CD4-positive, alpha-beta T cell treated with Interleukin-10 for 1 hour (primary cell): Measurements from ENCODE around the gene STXBP6.
"Not testable (repeated sequence)": the region's sequence is repeated elsewhere in the genome, so short reads cannot be mapped to it uniquely, and the experiment has no call there.

Experiments used
- DNase-seq: peaks from one replicate; pipeline ENCODE4 v3.0.0-alpha.2; 2020

STXBP6 gene

DNA sequence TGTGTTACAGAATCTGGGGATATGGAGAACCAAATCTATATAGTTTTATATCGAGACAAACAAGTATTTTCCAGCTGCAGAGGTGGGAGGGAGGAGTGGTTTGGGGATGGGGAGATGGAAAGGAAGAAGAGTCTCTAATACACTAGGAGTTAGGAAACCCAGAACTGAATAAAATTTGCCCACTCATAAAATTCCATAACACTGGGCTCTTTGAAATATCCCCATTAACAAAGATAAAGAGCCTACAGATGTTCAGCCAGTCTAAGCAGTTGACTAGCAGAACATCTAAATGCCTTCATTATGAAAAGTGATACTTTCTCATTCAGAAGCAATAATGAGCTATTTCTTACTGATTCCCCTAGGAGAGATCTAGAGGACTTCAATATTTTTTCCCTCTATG is 264.2 kb downstream of the STXBP6 start:
- DNase-seq = no peak

- no peak for DNase-seq
Observed at GRCh38 chr14:24784981-24785380, 265.0 kb downstream of the STXBP6 start.

DNA sequence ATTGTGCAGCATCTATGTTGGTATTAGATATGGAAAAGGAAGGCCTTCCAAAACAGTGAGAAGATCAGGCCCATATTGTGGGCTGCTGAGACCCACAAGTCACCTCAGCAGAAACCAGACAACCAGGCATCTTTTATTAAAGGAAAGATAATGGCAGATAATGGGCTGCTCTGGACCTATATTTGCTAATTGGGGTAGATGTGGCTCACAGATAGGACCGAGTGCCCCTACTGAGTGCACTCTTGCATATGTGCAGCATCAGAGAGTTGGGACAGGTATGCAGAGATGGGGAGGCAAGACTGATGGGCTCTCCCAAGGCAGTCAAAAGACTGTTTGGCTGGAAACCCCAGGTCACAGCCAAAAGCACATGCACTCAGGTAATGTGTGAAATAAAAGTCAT is 266.2 kb downstream of the STXBP6 start:
- DNase-seq = no peak

DNA sequence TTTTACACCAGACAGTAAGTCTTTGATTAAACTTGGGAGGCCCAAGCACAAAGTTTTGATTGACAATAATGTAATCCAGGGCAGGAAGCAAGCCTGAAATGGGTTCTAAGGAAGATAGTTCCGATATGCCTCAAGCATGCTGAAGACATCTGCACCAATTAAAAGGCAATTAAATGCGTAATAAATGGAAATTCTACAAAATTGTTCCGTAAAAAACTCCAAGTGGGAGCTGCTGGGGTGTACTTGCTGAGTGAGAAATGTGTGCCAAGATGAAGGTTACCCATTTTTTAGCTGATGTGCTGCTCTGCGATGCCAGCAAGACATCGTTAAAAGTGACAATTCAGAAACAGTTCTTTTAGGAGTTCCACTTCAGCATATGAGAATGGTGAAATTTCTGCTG is 269.7 kb downstream of the STXBP6 start:
- no peak for DNase-seq

DNA sequence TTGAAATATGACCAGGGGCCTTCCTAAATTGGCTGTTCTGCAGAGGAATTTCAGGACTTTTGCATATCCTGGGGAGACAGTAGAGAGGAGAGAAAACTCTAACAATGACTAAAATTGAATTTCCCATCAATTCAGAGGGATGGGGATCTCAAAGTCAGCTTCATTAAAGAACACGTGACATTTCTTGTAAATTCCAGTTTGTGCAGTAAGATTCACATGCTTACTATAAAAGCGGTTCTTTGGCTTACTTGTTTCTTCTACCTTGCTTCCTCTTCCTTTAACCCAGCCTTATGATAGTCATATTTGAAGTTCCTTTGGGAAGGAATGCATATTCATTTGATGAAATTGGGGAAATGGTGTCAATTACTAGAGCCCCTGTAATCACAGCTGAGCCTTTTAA is 272.3 kb downstream of the STXBP6 start:
- DNase-seq = no peak

GRCh38 chr14:24775950-24776349 is 274.0 kb downstream of the STXBP6 start:
- DNase-seq = no peak

GRCh38 chr14:24774187-24774915 is 275.6 kb downstream of the STXBP6 start:
- no peak for DNase-seq

- not testable (repeated sequence) for DNase-seq
Observed at GRCh38 chr14:24773564-24773963, 276.4 kb downstream of the STXBP6 start.

GRCh38 chr14:24766434-24766833 is 283.5 kb downstream of the STXBP6 start:
- DNase-seq = no peak

GRCh38 chr14:24761141-24761540 is 288.8 kb downstream of the STXBP6 start:
- DNase-seq = no peak
